HepG2 (cell line): ENCODE data around the gene ATP11A. TPM values are rescaled to one million over a fixed set of nuclear protein-coding genes. Genes with fewer than 3 reads are reported as not detected.
A peak's percentile ranks its signal among the peaks of the same experiment; 100 is the strongest.

Experiments
- ETV5 ChIP-seq: IDR thresholded peaks from 2 replicates; pipeline ENCODE4 v1.6.1; 2018; ENCODE audit warnings: missing biosample characterization, missing genetic modification reagents, inconsistent platforms, borderline replicate concordance
- HNRNPLL ChIP-seq: fragments of 200-400 bp; formaldehyde crosslinking; IDR thresholded peaks from 2 replicates; pipeline ENCODE4 v1.6.1; 2017; ENCODE audit warnings: mild to moderate bottlenecking, low read depth, low read length; ENCODE audit not compliant: poor library complexity, severe bottlenecking
- IRF1 ChIP-seq: sonication (generic); formaldehyde crosslinking; IDR thresholded peaks from 2 replicates; pipeline ENCODE4 v1.4.0; 2020; ENCODE audit warnings: low read depth, mild to moderate bottlenecking, missing genetic modification reagents
- MIER3 ChIP-seq: IDR thresholded peaks from 2 replicates; pipeline ENCODE4 v1.6.1; 2016; ENCODE audit warnings: missing compliant biosample characterization, borderline replicate concordance
- MXD4 ChIP-seq: IDR thresholded peaks from 2 replicates; pipeline ENCODE4 v1.6.1; 2016; ENCODE audit warnings: mild to moderate bottlenecking, missing biosample characterization, missing genetic modification reagents
- NFE2L1 ChIP-seq: sonication (generic); formaldehyde crosslinking; IDR thresholded peaks from 2 replicates; pipeline ENCODE4 v1.4.0; 2020; ENCODE audit warnings: missing genetic modification reagents, mild to moderate bottlenecking, borderline replicate concordance
- PAX8 ChIP-seq: sonication (generic); formaldehyde crosslinking; IDR thresholded peaks from 2 replicates; pipeline ENCODE4 v1.8.0; 2022; ENCODE audit warnings: mild to moderate bottlenecking, missing genetic modification reagents, borderline replicate concordance
- RNF2 ChIP-seq: fragments of 450-650 bp; conservative IDR thresholded peaks from 2 replicates; pipeline ENCODE4 v1.6.1; 2016; ENCODE audit warnings: low read depth
- SPEN ChIP-seq: sonication (generic); formaldehyde crosslinking; IDR thresholded peaks from 2 replicates; pipeline ENCODE4 v1.5.1; 2020; ENCODE audit warnings: low read depth, mild to moderate bottlenecking, missing genetic modification reagents
- SYNCRIP ChIP-seq: fragments of 200-400 bp; formaldehyde crosslinking; IDR thresholded peaks from 2 replicates; pipeline ENCODE4 v1.6.1; 2018; ENCODE audit warnings: mild to moderate bottlenecking, low read depth, low read length; ENCODE audit not compliant: insufficient read depth
- TGIF2 ChIP-seq: IDR thresholded peaks from 2 replicates; pipeline ENCODE4 v1.6.1; 2016; ENCODE audit warnings: control low read depth, missing compliant biosample characterization
- ZNF253 ChIP-seq: sonication (generic); formaldehyde crosslinking; IDR thresholded peaks from 2 replicates; pipeline ENCODE4 v1.8.0; 2022; ENCODE audit warnings: mild to moderate bottlenecking, missing genetic modification reagents, borderline replicate concordance
- ZNF597 ChIP-seq: sonication (generic); formaldehyde crosslinking; IDR thresholded peaks from 2 replicates; pipeline ENCODE4 v1.5.0; 2020; ENCODE audit warnings: missing genetic modification reagents
- polyA plus RNA-seq, 8 experiments: library from polyadenylated mRNA; depleted of rRNA in 3 of 8; stranded (reverse) in 7 of 8; unstranded in 1 of 8; fragments of >200 nt; fragmentation: Illumina TruSeq in 4 of 8; extraction: Trizol in 4 of 8; gene quantifications; 2 replicates each; pipeline versions ENCODE4 v1.2.1 to v1.2.3, GENCODE V29; 2011 to 2016; ENCODE audit warnings: low read depth in 4 of 8, missing spikeins in 1 of 8, mixed read lengths in 1 of 8; ENCODE audit not compliant: insufficient read depth in 1 of 8
- total RNA-seq, 5 experiments: library from RNA; depleted of rRNA; stranded (reverse); fragments of >200 nt; fragmentation: Illumina TruSeq; extraction: Trizol; gene quantifications; 2 replicates each; pipeline ENCODE4 v1.2.3, GENCODE V29; 2016; ENCODE audit warnings: low read depth in 1 of 5
- TF ChIP-seq, protein P1 (sequence below): sonication (generic); formaldehyde crosslinking; IDR thresholded peaks from 2 replicates; pipeline ENCODE4 v1.5.0; 2020; ENCODE audit warnings: mild to moderate bottlenecking, missing genetic modification reagents, borderline replicate concordance
- TF ChIP-seq, protein P2 (sequence below): sonication (generic); formaldehyde crosslinking; IDR thresholded peaks from 2 replicates; pipeline ENCODE4 v1.4.0; 2020; ENCODE audit warnings: missing genetic modification reagents
- TF ChIP-seq, protein P3 (sequence below): sonication (generic); formaldehyde crosslinking; IDR thresholded peaks from 2 replicates; pipeline ENCODE4 v1.4.0; 2020; ENCODE audit warnings: missing genetic modification reagents, low read depth, mild to moderate bottlenecking, borderline replicate concordance

The ATP11A gene
- total and polyA plus RNA-seq, 2 of the 13 experiments (the other 11 are each of a cell fraction or from before 2014, with no cell fraction given): 18.4 to 20.1 TPM

DNA sequence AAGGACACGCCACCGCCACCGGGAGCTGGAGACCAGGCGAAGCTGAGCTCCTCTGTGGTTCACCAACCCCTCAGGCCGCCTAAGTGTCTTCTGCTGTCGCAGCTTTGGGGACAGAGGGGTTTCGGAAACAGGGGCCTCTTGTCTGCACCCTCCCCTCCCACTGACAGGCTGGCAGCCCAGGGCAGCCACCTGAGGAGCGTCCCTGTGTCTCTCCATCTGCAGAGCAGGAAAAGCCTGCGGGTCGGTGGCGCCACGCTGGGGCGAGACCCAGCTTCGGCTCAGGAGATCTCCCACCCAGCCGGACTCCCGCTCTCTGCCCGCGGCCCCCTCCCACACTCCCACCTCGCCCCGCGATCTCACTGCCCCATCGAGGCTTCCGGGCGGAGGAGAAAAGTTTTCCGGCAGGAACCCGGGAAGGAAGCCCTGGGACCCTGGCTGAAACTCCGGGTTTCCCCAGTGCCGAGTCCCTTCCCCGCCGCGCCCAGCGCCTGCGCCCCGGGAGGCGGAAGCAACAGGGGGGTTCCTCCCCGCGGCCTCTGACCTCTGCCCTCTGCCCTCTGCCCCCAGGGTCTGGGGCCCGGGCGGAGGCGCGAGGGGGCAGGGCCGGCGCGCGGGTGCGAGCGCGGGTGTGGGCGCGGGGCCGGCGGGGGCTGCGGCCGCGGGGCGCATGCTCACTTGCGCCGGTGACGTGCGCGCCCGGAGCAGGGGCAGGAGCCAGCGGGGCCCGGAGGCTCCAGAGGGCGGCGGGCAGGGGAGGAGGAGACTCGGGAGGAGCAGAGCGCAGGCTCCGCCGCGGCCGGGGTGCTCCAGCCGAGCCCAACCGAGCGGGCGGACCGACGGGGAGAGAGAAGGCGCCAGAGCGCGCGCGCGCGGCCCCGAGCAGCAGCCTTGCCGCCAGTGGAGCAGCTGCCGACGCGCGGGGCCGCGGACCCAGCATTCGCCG is at the start of gene ATP11A (continued):
- TF ChIP-seq, protein P1, sequence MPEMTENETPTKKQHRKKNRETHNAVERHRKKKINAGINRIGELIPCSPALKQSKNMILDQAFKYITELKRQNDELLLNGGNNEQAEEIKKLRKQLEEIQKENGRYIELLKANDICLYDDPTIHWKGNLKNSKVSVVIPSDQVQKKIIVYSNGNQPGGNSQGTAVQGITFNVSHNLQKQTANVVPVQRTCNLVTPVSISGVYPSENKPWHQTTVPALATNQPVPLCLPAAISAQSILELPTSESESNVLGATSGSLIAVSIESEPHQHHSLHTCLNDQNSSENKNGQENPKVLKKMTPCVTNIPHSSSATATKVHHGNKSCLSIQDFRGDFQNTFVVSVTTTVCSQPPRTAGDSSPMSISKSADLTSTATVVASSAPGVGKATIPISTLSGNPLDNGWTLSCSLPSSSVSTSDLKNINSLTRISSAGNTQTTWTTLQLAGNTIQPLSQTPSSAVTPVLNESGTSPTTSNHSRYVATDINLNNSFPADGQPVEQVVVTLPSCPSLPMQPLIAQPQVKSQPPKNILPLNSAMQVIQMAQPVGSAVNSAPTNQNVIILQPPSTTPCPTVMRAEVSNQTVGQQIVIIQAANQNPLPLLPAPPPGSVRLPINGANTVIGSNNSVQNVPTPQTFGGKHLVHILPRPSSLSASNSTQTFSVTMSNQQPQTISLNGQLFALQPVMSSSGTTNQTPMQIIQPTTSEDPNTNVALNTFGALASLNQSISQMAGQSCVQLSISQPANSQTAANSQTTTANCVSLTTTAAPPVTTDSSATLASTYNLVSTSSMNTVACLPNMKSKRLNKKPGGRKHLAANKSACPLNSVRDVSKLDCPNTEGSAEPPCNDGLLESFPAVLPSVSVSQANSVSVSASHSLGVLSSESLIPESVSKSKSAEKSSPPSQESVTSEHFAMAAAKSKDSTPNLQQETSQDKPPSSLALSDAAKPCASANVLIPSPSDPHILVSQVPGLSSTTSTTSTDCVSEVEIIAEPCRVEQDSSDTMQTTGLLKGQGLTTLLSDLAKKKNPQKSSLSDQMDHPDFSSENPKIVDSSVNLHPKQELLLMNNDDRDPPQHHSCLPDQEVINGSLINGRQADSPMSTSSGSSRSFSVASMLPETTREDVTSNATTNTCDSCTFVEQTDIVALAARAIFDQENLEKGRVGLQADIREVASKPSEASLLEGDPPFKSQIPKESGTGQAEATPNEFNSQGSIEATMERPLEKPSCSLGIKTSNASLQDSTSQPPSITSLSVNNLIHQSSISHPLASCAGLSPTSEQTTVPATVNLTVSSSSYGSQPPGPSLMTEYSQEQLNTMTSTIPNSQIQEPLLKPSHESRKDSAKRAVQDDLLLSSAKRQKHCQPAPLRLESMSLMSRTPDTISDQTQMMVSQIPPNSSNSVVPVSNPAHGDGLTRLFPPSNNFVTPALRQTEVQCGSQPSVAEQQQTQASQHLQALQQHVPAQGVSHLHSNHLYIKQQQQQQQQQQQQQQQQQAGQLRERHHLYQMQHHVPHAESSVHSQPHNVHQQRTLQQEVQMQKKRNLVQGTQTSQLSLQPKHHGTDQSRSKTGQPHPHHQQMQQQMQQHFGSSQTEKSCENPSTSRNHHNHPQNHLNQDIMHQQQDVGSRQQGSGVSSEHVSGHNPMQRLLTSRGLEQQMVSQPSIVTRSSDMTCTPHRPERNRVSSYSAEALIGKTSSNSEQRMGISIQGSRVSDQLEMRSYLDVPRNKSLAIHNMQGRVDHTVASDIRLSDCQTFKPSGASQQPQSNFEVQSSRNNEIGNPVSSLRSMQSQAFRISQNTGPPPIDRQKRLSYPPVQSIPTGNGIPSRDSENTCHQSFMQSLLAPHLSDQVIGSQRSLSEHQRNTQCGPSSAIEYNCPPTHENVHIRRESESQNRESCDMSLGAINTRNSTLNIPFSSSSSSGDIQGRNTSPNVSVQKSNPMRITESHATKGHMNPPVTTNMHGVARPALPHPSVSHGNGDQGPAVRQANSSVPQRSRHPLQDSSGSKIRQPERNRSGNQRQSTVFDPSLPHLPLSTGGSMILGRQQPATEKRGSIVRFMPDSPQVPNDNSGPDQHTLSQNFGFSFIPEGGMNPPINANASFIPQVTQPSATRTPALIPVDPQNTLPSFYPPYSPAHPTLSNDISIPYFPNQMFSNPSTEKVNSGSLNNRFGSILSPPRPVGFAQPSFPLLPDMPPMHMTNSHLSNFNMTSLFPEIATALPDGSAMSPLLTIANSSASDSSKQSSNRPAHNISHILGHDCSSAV (CRISPR knock-in tag): no peak
- TF ChIP-seq ZNF253: no peak
- TF ChIP-seq TGIF2: no peak; the same call in 1 of the 2 replicates
- TF ChIP-seq, protein P2, sequence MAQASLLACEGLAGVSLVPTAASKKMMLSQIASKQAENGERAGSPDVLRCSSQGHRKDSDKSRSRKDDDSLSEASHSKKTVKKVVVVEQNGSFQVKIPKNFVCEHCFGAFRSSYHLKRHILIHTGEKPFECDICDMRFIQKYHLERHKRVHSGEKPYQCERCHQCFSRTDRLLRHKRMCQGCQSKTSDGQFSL (CRISPR knock-in tag): no peak
- TF ChIP-seq RNF2: no peak
- peak; percentile 85 for TF ChIP-seq HNRNPLL
- TF ChIP-seq MIER3: no peak
- TF ChIP-seq SPEN (CRISPR knock-in tag): peak; percentile 39; the same call in 1 of the 2 replicates
- TF ChIP-seq SYNCRIP: no peak
- no peak for TF ChIP-seq IRF1 (CRISPR knock-in tag)
- TF ChIP-seq, protein P3, sequence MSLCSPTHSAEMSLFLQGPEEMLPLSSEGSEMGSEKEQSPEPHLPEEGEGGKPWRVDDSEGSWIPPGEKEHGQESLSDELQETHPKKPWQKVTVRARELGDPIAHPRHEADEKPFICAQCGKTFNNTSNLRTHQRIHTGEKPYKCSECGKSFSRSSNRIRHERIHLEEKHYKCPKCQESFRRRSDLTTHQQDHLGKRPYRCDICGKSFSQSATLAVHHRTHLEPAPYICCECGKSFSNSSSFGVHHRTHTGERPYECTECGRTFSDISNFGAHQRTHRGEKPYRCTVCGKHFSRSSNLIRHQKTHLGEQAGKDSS (CRISPR knock-in tag): peak; percentile 76; the same call in 1 of the 2 replicates
- no peak for TF ChIP-seq MXD4
- TF ChIP-seq ETV5: peak; percentile 73
- TF ChIP-seq ZNF597: no peak
- TF ChIP-seq PAX8 (CRISPR knock-in tag): peak; percentile 49; the same call in 1 of the 2 replicates
- TF ChIP-seq NFE2L1 (CRISPR knock-in tag): no peak
